ENCODE measurements around the gene ZNF236. TPM values are rescaled to one million over a fixed set of nuclear protein-coding genes. Genes with fewer than 3 reads are reported as not detected.
"Not testable (repeated sequence)": the region's sequence is repeated elsewhere in the genome, so short reads cannot be mapped to it uniquely, and the experiment has no call there.

Gene ZNF236
- 10.8 TPM for polyA plus RNA-seq

GRCh38 chr18:76822506-76823160 lies at the start of gene ZNF236:
TSS of gene ZNF236 (plus strand) at chr18:76822557. CDS start at chr18:76822608, 51 bp downstream.
- Mint-ChIP-seq H3K4me3 (peak within 1 kb of the TSS; percentile 85 to 97 (median 94)), H3K27ac (peak within 1 kb of the TSS; percentile 97 to 98 (median 98)), H3K27me3 (no peaks in the 10 kb centered on the region), H3K9me3 (no peaks in the 10 kb centered on the region), H3K4me1 (peaks cover 30 to 48% (median 43%) of the 10 kb centered on the region in 3 donors), H3K36me3 (no peaks in the 10 kb centered on the region)

DNA sequence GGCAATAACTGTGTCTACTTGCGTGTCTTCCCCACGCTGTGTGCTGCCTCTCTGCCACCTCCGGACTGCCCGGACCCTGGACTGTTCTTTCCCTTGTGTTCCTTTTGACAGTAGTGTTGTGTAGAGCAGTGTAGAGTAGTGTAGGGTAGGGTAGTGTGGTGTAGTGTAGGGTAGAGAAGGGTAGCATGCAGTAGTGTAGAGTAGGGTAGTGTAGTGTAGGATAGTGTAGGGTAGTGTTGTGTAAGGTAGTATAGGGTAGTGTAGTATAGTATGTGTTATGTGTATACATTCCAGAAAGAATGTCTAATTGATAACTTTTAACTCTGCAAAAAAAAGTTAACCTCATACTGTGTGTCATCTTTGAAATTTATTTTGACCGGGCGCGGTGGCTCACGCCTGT lies 49.7 kb upstream of the ZNF236 start:
- Mint-ChIP-seq H3K36me3 (no peaks in the 10 kb centered on the region), H3K27me3 (peaks cover 7% of the 10 kb centered on the region), H3K27ac (no peak overlapping the region), H3K4me3 (no peak overlapping the region), H3K4me1 (peaks cover 0 to 1% (median 0%) of the 10 kb centered on the region in 3 donors), H3K9me3 (peaks cover 0 to 11% (median 3%) of the 10 kb centered on the region in 3 donors)

DNA sequence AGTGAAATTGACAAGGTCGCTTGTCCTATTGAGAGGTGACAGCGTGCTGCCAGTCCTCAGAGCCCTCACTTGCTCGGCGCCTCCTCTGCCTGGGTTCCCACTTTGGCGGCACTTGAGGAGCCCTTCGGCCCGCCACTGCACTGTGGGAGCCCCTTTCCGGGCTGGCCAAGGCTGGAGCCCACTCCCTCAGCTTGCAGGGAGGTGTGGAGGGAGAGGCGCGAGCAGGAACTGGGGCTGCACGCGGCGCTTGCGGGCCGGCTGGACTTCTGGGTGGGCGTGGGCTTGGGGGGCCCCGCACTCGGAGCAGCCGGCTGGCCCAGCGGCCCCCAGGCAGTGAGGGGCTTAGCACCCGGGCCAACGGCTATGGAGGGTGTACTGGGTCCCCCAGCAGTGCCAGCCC lies 45.3 kb upstream of the ZNF236 start:
- H3K27me3 Mint-ChIP-seq, H3K27ac Mint-ChIP-seq, H3K4me3 Mint-ChIP-seq, H3K4me1 Mint-ChIP-seq, H3K9me3 Mint-ChIP-seq, H3K36me3 Mint-ChIP-seq: not testable (repeated sequence)

GRCh38 chr18:76783786-76784484 lies 38.4 kb upstream of the ZNF236 start:
- H3K4me3 Mint-ChIP-seq, result no peak overlapping the region
- H3K27ac Mint-ChIP-seq, result no peak overlapping the region
- H3K4me1 Mint-ChIP-seq, result no peaks in the 10 kb centered on the region

DNA sequence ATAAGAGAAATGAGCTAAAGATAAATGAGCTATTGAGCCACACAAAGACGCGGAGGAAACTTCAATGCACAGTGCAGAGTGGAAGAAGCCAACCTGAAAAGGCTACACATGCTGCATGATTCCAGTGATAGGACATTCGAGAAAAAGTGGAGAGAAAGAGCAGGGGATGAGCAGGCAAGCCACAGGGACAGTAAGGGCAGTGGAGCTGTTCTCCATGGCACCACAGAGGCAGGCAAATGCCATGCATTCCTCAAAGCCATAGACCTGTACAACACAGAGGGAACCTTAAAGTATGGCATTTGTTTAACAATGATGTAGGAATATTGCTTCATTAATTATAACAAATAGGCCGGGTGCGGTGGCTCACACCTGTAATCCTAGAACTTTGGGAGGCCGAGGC lies 36.5 kb upstream of the ZNF236 start:
- H3K36me3 Mint-ChIP-seq, result no peaks in the 10 kb centered on the region
- no peak overlapping the region for H3K27ac Mint-ChIP-seq
- H3K9me3 Mint-ChIP-seq, result peaks cover 0 to 14% (median 7%) of the 10 kb centered on the region in 3 donors
- peaks cover 25% of the 10 kb centered on the region for H3K27me3 Mint-ChIP-seq
- no peak overlapping the region for H3K4me3 Mint-ChIP-seq
- H3K4me1 Mint-ChIP-seq, result no peaks in the 10 kb centered on the region

More at GRCh38 chr18:76783786-76784484, 38.4 kb upstream of the ZNF236 start:
- Mint-ChIP-seq H3K27me3 (peaks cover 26% of the 10 kb centered on the region), H3K36me3 (no peaks in the 10 kb centered on the region), H3K9me3 (peaks cover 0 to 5% (median 0%) of the 10 kb centered on the region in 3 donors)

DNA sequence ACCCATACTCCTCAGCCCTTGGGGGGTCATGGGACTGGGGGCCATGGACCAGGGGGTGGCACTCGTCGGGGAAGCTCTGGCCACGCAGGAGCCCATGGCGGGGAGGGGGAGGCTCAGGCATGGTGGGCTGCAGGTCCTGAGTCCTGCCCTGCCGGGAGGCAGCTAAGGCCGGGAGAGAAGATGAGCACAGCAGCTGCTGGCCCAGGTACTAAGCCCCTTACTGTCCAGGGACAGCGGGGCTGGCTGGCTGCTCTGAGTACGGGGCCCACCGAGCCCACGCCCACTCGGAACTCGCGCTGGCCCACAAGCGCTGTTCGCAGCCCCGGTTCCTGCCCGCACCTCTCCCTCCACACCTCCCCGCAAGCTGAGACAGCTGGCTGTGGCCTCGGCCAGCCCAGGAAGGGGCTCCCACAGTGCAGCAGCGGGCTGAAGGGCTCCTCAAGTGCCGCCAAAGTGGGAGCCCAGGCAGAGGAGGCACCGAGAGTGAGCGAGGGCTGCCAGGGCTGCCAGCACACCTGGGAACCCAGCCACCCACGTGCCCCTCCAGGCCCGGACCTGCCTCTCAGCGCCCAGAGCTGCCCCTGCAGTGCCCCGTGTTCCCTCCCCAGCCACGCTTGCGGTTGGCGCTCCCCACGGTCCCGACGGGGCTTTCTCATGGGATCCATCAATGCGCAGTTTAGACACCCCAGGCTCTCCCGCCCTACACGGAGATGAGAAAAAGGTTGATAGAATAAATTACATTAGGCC lies 33.6 kb upstream of the ZNF236 start:
- Mint-ChIP-seq H3K4me3 (no peak overlapping the region), H3K27me3 (peaks cover 20% of the 10 kb centered on the region), H3K27ac (no peak overlapping the region), H3K36me3 (no peaks in the 10 kb centered on the region), H3K9me3 (peaks cover 2 to 22% (median 9%) of the 10 kb centered on the region in 3 donors), H3K4me1 (no peaks in the 10 kb centered on the region)

DNA sequence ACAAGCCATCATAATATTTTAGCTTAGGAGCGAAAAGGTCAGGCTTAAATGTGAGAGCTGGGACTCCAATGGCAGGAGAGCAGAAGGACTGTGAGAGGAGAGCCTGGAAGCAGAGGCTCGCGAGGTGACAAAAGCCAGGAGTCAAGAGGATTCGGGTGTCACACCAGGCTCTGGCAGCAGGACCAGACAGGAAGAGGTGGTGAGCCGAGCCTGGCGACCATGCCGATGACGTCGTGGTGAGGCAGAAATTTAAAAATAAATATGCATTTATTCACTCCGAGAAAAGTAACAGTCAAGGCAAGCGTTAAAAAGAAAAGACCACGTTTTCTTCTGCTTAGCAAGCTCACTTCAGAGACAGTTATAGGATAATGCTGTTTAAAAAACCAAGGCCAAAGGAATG lies 31.3 kb upstream of the ZNF236 start:
- Mint-ChIP-seq H3K36me3 (peaks cover 2% of the 10 kb centered on the region), H3K4me3 (no peak overlapping the region), H3K27ac (no peak overlapping the region), H3K9me3 (peaks cover 2 to 22% (median 9%) of the 10 kb centered on the region in 3 donors), H3K27me3 (peaks cover 13% of the 10 kb centered on the region), H3K4me1 (peaks cover 0 to 1% (median 0%) of the 10 kb centered on the region in 3 donors)

DNA sequence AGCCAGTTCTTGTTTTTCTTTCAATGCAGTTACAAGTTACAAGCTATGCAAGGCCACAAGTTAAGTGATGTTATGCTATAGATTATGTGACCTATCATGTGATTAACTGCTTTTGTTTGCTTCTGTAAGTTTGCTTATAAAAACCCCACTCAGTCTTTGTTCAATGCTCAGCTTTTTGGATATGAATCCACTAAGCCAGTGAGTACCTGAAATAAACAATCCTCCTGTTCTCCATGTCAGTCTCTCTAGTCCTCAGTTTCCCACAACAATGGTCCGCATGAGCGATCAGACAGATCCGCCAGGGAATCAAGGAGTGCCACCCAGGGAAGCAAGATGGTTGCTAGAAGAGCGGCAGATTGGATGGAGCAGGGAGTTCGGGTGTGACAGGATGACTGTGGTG lies 30.7 kb upstream of the ZNF236 start:
- H3K4me3 Mint-ChIP-seq, result no peak overlapping the region
- peaks cover 2% of the 10 kb centered on the region for H3K36me3 Mint-ChIP-seq
- no peak overlapping the region for H3K27ac Mint-ChIP-seq
- H3K9me3 Mint-ChIP-seq, result peaks cover 2 to 22% (median 9%) of the 10 kb centered on the region in 3 donors
- peaks cover 11% of the 10 kb centered on the region for H3K27me3 Mint-ChIP-seq
- H3K4me1 Mint-ChIP-seq, result peaks cover 0 to 1% (median 0%) of the 10 kb centered on the region in 3 donors

DNA sequence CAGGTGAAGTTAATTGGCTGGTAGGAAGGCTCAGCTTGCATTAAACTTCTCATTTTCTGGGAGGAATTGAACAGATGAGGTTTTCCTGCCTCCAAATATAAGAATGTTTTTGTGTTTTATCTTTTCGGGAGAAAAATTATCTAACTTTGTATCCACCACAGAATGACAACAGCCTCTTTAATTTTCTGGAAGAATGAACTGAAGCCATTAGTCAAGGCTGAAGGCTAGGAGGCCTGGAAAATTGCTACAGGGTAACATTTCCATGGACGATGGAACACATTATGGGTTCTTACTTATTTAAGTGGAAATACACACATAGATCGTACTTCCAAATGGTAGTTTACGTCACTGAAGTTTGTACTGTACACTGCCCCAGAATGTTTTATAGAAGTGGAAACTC lies 28.0 kb upstream of the ZNF236 start:
- Mint-ChIP-seq H3K4me3 (no peak overlapping the region), H3K36me3 (peaks cover 6% of the 10 kb centered on the region), H3K27me3 (peaks cover 2% of the 10 kb centered on the region), H3K9me3 (peaks cover 2 to 23% (median 9%) of the 10 kb centered on the region in 3 donors), H3K27ac (no peak overlapping the region), H3K4me1 (peaks cover 0 to 1% (median 0%) of the 10 kb centered on the region in 3 donors)

DNA sequence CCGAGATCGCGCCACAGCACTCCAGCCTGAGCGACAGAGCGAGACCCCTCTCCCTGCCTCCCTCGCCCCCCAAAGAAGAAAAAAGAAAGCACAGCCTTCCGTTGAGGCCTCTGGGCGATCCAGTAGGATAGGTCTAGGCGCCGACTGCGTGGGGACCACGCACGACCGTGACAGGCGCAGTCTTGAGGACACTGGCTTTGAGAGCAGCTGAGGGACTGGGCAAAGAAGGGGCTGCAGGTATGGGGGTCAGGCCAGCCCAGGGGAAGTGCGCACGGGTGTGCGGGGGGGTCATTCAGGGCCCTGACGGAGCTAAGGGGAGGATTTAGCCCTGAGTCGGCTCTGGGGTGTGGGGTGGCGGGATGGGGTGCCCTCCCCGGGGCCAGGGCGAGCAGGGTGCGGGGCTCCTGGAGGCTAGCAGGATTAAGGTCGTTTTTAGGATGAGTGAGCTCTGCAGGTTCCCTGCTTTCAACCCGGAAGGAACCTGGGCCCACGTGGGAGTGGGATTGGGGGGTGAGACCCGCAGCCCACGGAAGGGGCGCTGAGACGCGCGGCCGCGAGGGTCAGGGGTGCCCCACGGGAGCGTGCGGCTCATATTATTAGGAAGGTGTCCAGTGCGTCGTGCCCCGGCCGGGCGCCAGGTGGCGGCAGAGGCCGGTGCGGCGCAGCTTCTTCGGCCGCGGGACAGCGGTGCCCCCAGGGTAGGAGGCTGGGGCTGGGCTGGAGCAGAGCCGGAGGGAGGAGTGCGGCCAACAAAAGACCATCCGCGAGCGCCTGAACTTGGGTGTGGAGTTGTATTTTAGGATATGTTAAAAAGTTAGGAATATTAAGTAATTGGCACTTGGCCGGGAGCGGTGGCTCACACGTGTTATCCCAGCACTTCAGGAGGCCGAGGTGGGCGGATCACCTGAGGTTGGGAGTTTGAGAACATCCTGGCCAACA lies 20.5 kb upstream of the ZNF236 start:
- H3K4me3 Mint-ChIP-seq, result peak overlapping the region in 2 of 4 donors; percentile 73 to 78
- no peak overlapping the region for H3K27ac Mint-ChIP-seq
- peaks cover 13% of the 10 kb centered on the region for H3K27me3 Mint-ChIP-seq
- peaks cover 0 to 5% (median 0%) of the 10 kb centered on the region in 3 donors for H3K9me3 Mint-ChIP-seq
- peaks cover 5% of the 10 kb centered on the region for H3K36me3 Mint-ChIP-seq
- peaks cover 9 to 10% (median 10%) of the 10 kb centered on the region in 3 donors for H3K4me1 Mint-ChIP-seq

- peaks cover 9 to 10% (median 10%) of the 10 kb centered on the region in 3 donors for H3K4me1 Mint-ChIP-seq
- H3K36me3 Mint-ChIP-seq, result peaks cover 2% of the 10 kb centered on the region
- H3K27me3 Mint-ChIP-seq, result peaks cover 13% of the 10 kb centered on the region
- no peak overlapping the region for H3K27ac Mint-ChIP-seq
- no peaks in the 10 kb centered on the region for H3K9me3 Mint-ChIP-seq
- peak overlapping the region in 1 of 4 donors; percentile 58 for H3K4me3 Mint-ChIP-seq
These were observed 18.9 kb upstream of the ZNF236 start for GRCh38 chr18:76803413-76803812.

DNA sequence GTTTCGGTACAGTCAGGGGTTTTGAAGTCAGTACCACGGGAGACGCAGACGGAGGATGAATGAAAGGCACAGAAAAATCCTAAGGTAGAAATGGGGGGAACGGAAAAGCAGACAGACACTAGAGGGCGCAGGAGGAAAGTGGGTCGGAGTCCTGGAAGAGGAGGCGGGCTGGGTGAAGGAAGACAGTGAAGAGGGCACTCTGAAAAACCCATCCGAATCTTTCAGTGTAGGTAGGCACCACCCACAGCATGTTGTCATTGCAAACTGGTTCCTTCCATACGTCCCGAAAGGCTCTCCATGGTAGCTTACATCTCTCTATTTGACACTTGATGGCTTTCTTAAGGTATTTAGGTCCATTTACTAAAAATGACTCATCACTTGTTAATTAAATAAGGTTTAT lies 18.5 kb upstream of the ZNF236 start:
- no peak overlapping the region for H3K27ac Mint-ChIP-seq
- no peaks in the 10 kb centered on the region for H3K9me3 Mint-ChIP-seq
- H3K4me1 Mint-ChIP-seq, result peaks cover 9 to 10% (median 10%) of the 10 kb centered on the region in 3 donors
- peak overlapping the region in 1 of 4 donors; percentile 58 for H3K4me3 Mint-ChIP-seq
- peaks cover 2% of the 10 kb centered on the region for H3K36me3 Mint-ChIP-seq
- peaks cover 13% of the 10 kb centered on the region for H3K27me3 Mint-ChIP-seq

- H3K27ac Mint-ChIP-seq, result peak overlapping the region in 1 of 3 donors; percentile 67
- peaks cover 2% of the 10 kb centered on the region for H3K36me3 Mint-ChIP-seq
These were observed 17.1 kb upstream of the ZNF236 start for GRCh38 chr18:76805221-76805620.

GRCh38 chr18:76806301-76806700 lies 16.1 kb upstream of the ZNF236 start:
- peaks cover 9 to 11% (median 10%) of the 10 kb centered on the region in 3 donors for H3K4me1 Mint-ChIP-seq
- no peak overlapping the region for H3K27ac Mint-ChIP-seq
- peaks cover 7% of the 10 kb centered on the region for H3K27me3 Mint-ChIP-seq

More at GRCh38 chr18:76805221-76805620, 17.1 kb upstream of the ZNF236 start:
- Mint-ChIP-seq H3K4me3 (no peak overlapping the region), H3K27me3 (peaks cover 12% of the 10 kb centered on the region), H3K9me3 (no peaks in the 10 kb centered on the region), H3K4me1 (peaks cover 9 to 10% (median 10%) of the 10 kb centered on the region in 3 donors)

More at GRCh38 chr18:76806301-76806700, 16.1 kb upstream of the ZNF236 start:
- no peak overlapping the region for H3K4me3 Mint-ChIP-seq
- H3K36me3 Mint-ChIP-seq, result peaks cover 2% of the 10 kb centered on the region
- no peaks in the 10 kb centered on the region for H3K9me3 Mint-ChIP-seq

Measured in IgD-negative memory B cell (primary cell).